Inflammatory macrophage treated with lipopolysaccharide for 1 hour (primary cell): Measurements from ENCODE around the gene KLB.
"Not testable (repeated sequence)": the region's sequence is repeated elsewhere in the genome, so short reads cannot be mapped to it uniquely, and the experiment has no call there.

Experiments used
- DNase-seq, 2 donors: peaks; one replicate each; pipeline ENCODE4 v3.0.0-alpha.2; 2020 to 2022

The KLB gene

GRCh38 chr4:39427520-39428114, 20.9 kb downstream of the KLB start:
- no peak for DNase-seq

DNA sequence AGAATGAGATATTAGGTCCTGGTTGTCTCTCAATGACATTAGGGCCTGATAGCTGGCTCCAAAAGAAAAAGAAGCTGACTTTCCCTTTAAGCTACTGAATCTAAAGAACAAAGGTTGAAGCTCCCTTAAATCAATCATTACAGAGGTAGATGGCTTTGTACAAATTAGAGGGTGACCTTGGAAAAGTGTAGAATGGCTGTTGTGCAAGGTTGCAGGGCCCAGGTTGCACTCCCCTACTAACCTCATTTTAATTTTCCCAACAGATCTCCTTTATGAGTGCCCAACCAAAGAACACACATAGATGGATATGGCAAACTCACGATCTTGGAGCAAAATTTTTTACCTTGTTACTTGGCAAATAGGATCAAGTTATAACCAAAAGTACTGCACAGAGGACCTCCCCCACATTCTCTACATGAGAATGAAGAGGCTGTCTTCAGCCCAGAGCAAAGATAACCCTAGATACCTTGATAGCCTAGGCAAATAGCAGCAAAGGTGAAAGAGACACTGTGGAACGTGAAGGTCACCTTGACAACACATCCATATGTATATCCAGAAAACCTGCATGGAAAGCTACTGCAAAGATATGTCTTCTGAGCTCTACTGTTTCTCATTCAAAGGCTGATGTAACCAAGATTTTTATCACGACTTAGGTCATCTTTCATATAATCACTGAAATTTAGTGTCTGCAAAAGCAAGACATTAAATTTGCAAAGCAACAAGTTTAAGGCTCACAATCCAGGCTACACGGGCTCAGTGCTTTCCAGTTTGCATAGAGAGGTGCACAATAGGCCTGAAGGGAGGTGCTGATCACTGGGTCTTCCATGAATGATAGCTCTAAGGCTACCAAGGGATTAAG, 23.0 kb downstream of the KLB start:
- no peak for DNase-seq

DNA sequence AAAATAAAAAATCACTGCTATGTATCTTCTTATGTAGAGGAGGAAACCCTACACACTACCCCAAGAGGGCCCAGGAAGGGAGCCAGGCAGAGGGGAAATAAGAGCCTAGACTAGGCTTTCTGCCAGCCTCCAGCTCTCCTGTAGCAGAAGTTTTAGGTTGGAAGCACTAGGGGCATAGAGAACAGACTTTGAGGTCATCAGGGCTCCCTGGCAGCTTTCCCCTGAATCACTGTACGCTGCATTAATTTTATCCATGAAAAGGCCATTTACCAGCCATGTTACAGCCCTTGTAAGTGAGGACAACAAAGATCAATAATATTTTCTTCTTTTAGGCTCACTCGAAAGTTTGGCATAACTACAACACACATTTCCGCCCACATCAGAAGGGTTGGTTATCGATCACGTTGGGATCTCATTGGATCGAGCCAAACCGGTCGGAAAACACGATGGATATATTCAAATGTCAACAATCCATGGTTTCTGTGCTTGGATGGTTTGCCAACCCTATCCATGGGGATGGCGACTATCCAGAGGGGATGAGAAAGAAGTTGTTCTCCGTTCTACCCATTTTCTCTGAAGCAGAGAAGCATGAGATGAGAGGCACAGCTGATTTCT, 27.3 kb downstream of the KLB start:
- no peak for DNase-seq

DNA sequence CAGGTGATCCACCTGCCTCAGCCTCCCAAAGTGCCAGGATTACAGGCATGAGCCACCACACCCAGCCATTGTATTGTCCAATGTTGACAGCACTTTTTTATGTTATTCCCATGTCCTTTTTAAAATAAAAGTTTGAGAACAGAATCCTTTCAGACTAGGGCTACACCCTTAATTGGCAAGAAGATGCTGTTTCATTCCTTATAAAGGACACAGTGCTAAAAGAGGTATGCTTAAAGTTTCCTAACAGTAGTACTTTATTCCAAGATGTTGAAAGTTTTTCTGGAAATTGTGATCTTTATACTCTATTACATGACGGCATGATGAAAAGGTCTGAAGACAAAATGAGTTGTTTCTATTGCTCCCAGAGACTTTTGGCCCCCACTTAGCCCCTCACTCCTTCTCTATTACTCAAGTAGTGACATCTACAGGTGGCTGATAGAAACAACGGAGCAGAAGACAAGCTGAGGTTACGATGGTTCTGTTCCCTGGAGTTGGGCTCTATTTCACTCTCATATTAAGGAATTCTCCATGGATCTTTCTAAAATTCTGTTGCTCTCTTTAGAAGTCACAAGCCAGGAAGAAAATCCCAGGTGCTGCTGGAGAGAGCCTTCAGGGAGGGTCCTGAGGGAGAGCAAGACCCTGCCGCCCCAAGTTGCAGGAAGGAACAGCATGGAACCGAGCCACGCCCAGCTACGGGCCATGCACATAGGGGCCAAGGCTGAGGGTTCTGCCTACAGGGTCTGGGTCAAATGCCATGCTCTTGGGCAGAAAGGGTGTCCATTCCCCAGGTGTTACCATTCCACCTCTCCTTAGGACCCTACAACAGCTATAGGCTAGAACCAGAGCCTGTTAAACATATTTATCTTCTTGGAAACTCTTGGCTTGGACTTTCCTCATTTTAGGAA, 29.2 kb downstream of the KLB start:
- DNase-seq, result no peak

DNA sequence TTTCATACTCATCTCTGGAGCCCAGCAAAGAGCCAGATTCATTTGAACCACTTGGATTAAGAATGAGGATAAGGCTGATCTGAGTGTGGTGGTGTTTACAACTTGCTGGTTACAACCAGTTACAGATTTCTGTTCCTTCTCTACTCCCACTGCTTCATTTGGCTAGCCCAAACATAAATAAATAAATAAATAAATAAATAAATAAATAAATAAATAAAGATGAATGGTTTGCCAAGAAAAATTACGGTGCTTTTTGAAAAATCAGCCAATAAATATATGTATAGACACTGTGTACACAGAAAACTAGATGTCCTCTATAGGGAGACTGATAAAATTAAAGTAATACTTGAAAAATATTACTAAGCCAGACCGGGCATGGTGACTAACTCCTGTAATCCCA, 34.9 kb downstream of the KLB start:
- no peak for DNase-seq

GRCh38 chr4:39442998-39443397, 36.3 kb downstream of the KLB start:
- no peak for DNase-seq

- no peak for DNase-seq
These were observed 39.7 kb downstream of the KLB start for GRCh38 chr4:39446483-39446841.

- DNase-seq, result peak; percentile 46 to 67
These were observed 40.3 kb downstream of the KLB start for GRCh38 chr4:39446842-39447573.

- DNase-seq, result no peak
These were observed 43.9 kb downstream of the KLB start for GRCh38 chr4:39450618-39451017.

DNA sequence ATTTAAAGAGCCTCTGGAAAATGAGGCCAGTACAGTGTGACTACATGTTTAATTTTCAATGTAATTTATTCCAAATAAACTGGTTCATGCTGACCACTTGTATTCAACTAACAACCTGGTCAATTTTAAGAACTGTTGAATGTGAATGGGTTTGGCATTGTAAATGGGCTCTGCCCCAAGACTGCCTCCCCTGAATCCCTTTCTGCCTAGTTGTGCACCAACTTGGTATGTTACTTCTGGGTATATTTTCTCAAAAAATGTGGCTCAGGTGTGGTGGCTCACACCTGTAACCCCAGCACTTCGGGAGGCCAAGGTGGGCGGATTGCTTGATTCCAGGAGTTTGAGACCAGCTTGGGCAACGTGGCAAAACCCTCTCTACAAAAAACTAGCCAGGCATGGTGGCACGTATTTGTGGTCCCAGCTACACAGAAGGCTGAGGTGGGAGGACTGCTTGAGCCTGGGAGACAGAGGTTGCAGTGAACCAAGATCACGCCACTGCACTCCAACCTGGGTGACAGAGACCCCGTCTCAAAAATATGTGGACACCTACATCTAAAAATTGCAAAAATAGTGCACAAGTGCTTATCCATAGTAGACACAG, 44.8 kb downstream of the KLB start:
- no peak for DNase-seq

GRCh38 chr4:39452153-39452859, 45.6 kb downstream of the KLB start:
- DNase-seq, result no peak

GRCh38 chr4:39452860-39453587, 46.3 kb downstream of the KLB start:
- DNase-seq, result no peak

DNA sequence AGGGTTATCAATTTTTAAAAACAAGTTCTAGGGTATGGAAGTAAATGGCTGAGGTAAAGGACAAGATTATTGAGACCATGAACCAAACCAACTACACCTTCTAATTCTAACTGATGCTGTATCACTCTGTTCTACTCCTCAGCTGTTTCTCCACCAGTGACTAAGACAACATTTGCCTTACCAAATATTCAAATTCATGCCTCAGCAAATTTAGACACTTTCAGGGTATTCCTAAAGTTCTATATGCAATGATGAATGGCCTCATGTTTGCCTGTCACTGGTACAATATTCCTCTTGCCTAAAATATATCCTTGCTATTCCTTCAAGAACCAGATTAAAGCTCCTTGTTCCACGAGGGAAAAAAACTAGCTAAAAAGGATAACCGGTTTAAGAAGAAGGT, 47.0 kb downstream of the KLB start:
- no peak for DNase-seq

- no peak for DNase-seq
These were observed 48.8 kb downstream of the KLB start for GRCh38 chr4:39455486-39455885.

- DNase-seq, result no peak
These were observed 50.4 kb downstream of the KLB start for GRCh38 chr4:39456946-39457763.

- DNase-seq, result not testable (repeated sequence)
These were observed 51.4 kb downstream of the KLB start for GRCh38 chr4:39458161-39458504.

GRCh38 chr4:39458505-39459300, 52.0 kb downstream of the KLB start, which contains the start of the genes LIAS and RPL9:
LIAS (plus strand) TSS chr4:39459056; CDS start chr4:39459118, 62 bp downstream.
RPL9 (minus strand) TSS chr4:39458922; CDS start chr4:39458439, 483 bp downstream.
- DNase-seq, result peak; percentile 98 to 99

GRCh38 chr4:39464886-39465501, 58.3 kb downstream of the KLB start:
- DNase-seq, result peak in 1 of 2 donors; percentile 43
